ENCODE measurements around the gene PITX1.
"Not testable (repeated sequence)": the region's sequence is repeated elsewhere in the genome, so short reads cannot be mapped to it uniquely, and the experiment has no call there.

PITX1 gene

GRCh38 chr5:135010502-135011354 is 23.3 kb downstream of the PITX1 start:
- DNase-seq (ENCODE audit: low read depth): no peak

GRCh38 chr5:135009736-135010501 is 24.1 kb downstream of the PITX1 start:
- DNase-seq (ENCODE audit: low read depth): no peak

- no peak for DNase-seq (ENCODE audit: low read depth)
Observed at GRCh38 chr5:135008981-135009735, 24.9 kb downstream of the PITX1 start.

GRCh38 chr5:135008556-135008955 is 25.5 kb downstream of the PITX1 start:
- DNase-seq (ENCODE audit: low read depth): no peak

GRCh38 chr5:135007749-135008363 is 26.2 kb downstream of the PITX1 start:
- DNase-seq (ENCODE audit: low read depth): no peak

GRCh38 chr5:135007305-135007704 is 26.7 kb downstream of the PITX1 start:
- no peak for DNase-seq (ENCODE audit: low read depth)

- DNase-seq (ENCODE audit: low read depth): no peak
Observed at GRCh38 chr5:135005076-135005475, 29.0 kb downstream of the PITX1 start.

- DNase-seq (ENCODE audit: low read depth): no peak
Observed at GRCh38 chr5:135004376-135004775, 29.7 kb downstream of the PITX1 start.

GRCh38 chr5:134998068-134998467 is 36.0 kb downstream of the PITX1 start:
- not testable (repeated sequence) for DNase-seq (ENCODE audit: low read depth)

GRCh38 chr5:134997015-134997414 is 37.0 kb downstream of the PITX1 start:
- no peak for DNase-seq (ENCODE audit: low read depth)

- DNase-seq (ENCODE audit: low read depth): no peak
Observed at GRCh38 chr5:134995850-134996402, 38.1 kb downstream of the PITX1 start.

- no peak for DNase-seq (ENCODE audit: low read depth)
Observed at GRCh38 chr5:134994560-134995156, 39.4 kb downstream of the PITX1 start.

GRCh38 chr5:134993161-134993560 is 40.9 kb downstream of the PITX1 start:
- no peak for DNase-seq (ENCODE audit: low read depth)

GRCh38 chr5:134992148-134992547 is 41.9 kb downstream of the PITX1 start:
- no peak for DNase-seq (ENCODE audit: low read depth)

- DNase-seq (ENCODE audit: low read depth): not testable (repeated sequence)
Observed at GRCh38 chr5:134990183-134990582, 43.8 kb downstream of the PITX1 start.

- DNase-seq (ENCODE audit: low read depth): no peak
Observed at GRCh38 chr5:134989266-134989830, 44.7 kb downstream of the PITX1 start.

- no peak for DNase-seq (ENCODE audit: low read depth)
Observed at GRCh38 chr5:134982230-134982629, 51.8 kb downstream of the PITX1 start.

GRCh38 chr5:134979416-134979815 is 54.6 kb downstream of the PITX1 start:
- no peak for DNase-seq (ENCODE audit: low read depth)
